ENCODE data around the gene MACROH2A1.
A peak's percentile ranks its signal among the peaks of the same experiment; 100 is the strongest.

The MACROH2A1 gene

GRCh38 chr5:135310328-135310989 is 88.6 kb downstream of the MACROH2A1 start:
- DNase-seq: peak; percentile 77

- no peak for DNase-seq
Measured at GRCh38 chr5:135309391-135310327, 89.4 kb downstream of the MACROH2A1 start.

GRCh38 chr5:135308752-135309151 is 90.3 kb downstream of the MACROH2A1 start:
- peak; percentile 79 for DNase-seq

- DNase-seq: peak; percentile 48
Measured at GRCh38 chr5:135308245-135308644, 90.8 kb downstream of the MACROH2A1 start.

- DNase-seq: no peak
Measured at GRCh38 chr5:135307143-135307903, 91.7 kb downstream of the MACROH2A1 start.

- DNase-seq: no peak
Measured at GRCh38 chr5:135306557-135306956, 92.5 kb downstream of the MACROH2A1 start.

GRCh38 chr5:135304352-135305221 is 94.4 kb downstream of the MACROH2A1 start:
- DNase-seq: peak; percentile 34

- no peak for DNase-seq
Measured at GRCh38 chr5:135303582-135304173, 95.4 kb downstream of the MACROH2A1 start.

GRCh38 chr5:135296900-135297816 is 101.9 kb downstream of the MACROH2A1 start:
- DNase-seq: no peak

GRCh38 chr5:135295852-135296251 is 103.2 kb downstream of the MACROH2A1 start:
- DNase-seq: no peak

GRCh38 chr5:135294793-135295192 is 104.2 kb downstream of the MACROH2A1 start:
- no peak for DNase-seq

GRCh38 chr5:135289651-135290050 is 109.4 kb downstream of the MACROH2A1 start:
- DNase-seq: no peak

- DNase-seq: no peak
Measured at GRCh38 chr5:135287551-135287950, 111.5 kb downstream of the MACROH2A1 start.
